ENCODE results near the gene ORMDL3. TPM values are rescaled to one million over a fixed set of nuclear protein-coding genes. Genes with fewer than 3 reads are reported as not detected.
A peak's percentile ranks its signal among the peaks of the same experiment; 100 is the strongest.

The ORMDL3 gene
- total RNA-seq, 1 donor from 2014 or later: 104 TPM

DNA sequence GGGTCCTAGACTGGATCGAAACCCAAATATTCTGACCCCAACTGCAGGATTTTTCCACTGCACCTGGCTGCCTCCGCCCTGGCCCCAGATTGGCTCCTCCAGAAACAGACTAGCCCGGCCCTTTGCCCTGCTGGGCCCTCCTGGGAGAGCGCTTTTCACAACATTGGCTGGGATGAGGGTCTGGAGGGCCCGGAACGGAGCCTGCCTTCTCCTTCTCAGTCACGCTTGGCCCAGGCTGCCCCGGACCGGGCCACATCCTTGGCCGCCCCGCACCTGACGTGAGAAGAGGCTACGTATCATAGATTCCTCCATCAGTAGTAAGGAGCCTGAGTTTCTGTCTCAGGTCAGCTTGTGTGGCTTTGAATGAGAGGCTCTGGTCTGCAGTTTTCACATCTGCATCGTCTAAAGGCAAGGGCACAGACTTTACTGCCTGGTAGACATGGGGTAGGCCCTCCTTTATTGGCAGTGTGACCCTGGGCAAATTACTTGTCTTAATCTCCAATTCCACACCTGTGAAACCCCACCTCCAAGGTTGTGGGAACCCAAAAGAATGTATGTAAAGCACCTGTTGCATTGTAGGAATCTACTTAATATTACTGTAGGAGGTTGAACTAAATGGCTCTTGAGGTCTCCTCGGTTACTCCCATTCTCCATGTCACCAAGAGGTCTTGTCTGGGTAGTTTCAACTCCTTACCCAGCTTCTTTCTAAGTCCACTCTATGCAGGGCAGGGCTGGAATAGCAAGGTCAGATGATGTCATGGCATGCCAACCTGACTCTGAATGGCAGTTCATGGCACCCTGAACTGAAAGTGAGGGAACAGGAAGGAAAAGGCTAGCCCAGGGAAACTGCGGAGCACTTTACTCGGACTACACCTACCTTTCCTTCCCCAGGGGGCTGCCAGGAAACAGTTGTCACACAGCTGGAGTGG, 792 bp upstream of the ORMDL3 start:
- no peak for DNase-seq (ENCODE audit: low spot score)
- intact Hi-C loops (cut with DNase I): loop anchor here (1.0 to 2.0 kb wide), 2 partner anchors 25 to 52 kb away; partner anchors contain the start of gene PSMD3

DNA sequence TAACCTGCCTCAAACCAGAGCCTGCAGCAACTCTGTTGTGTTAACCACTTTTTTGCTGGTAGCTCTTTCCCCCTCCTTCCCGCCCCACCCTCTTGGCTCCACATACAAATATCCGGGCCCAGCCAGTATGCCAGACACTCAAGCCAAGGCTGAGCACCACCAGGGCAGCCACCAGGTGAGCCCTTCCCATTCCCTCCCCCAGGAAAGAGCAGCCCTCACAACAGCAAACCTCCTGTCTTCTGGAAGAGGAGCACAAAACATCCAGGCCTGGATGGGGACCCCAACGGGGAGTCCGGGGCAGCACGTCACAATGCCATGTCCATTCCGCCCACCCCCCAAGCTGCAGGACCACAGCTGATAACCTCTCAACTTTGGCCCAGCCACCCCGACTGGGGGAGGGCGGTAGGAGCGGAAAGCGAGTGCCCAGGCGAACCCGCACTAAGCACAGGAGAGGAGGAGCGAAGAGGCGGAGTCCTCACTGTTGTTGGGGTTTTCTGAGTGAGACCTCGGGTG, 757 bp downstream of the ORMDL3 start:
- intact Hi-C loops (cut with DNase I): loop anchor here (1.0 to 2.0 kb wide), 2 partner anchors 26 to 54 kb away; partner anchors contain the start of gene PSMD3
- peak; percentile 77 for DNase-seq (ENCODE audit: low spot score)

DNA sequence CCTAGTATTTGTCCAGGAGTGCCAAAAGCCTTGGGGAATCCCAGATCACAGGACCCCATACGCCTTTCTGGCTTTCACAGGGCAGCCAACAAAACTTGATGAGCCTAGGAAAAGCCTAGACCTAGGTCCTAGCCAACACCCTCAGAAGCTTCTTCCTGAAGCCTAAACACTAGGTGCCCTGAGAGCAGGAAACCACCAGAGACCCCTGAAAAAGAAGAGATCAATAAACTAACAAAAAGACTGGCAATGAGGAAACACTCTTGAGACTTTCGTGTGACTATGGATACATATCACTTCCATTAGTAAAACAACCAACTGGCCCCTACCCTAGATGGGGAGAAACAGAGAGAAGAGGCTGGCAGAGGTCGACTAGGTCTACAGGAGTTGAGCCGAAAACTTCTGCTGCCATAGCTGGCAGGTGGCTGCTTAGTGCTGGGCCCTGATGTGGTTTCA, 1.2 kb downstream of the ORMDL3 start:
- intact Hi-C loops (cut with DNase I): loop anchor here (2.0 kb wide), 1 partner anchor 27 kb away; no protein-coding TSS in a partner anchor

DNA sequence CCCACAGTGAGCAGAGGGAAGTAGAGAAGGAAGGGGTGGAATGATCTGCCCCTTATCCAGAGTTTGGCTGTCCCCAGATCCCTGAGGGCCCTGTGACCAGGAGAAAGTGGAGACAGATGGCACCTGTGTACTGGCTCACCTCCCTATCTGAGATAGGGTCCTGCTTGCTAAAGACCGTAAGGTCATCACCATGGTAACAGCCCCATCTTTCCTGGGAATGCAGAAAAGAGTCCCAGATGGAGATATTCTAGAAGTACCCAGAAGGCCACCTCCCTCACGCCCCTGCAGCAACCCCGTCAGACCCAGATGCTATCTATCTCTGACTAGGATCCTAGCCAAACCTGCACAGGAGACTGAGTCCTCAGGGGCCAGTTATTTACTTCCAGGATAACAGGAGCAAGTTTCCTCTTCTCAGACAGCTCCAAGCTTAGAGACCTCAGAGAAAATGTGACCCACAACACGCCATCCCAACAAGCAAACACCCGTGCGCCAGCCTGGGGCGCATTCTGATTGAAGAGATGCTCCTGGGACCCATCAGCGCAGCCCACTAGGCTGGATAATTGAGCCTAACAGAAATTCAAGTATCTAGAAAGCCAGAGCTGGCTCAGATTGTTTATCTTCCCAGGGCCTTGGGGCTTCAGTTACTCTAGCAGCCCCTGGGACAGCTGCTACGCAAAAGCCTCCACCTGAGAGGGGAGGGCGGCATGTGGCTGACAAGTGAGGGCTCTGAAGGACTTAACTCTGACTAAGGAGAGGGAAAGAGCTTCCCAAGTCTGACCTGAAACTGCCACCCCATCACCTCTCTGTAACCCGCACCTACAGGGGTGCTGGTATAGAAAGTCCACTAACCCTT, 1.9 kb downstream of the ORMDL3 start:
- DNase-seq (ENCODE audit: low spot score): no peak
- intact Hi-C loops (cut with DNase I): loop anchor here (2.0 kb wide), 1 partner anchor 27 kb away; no protein-coding TSS in a partner anchor

More for the DNA sequence above, 1.2 kb downstream of the ORMDL3 start:
- no peak for DNase-seq (ENCODE audit: low spot score)

DNA sequence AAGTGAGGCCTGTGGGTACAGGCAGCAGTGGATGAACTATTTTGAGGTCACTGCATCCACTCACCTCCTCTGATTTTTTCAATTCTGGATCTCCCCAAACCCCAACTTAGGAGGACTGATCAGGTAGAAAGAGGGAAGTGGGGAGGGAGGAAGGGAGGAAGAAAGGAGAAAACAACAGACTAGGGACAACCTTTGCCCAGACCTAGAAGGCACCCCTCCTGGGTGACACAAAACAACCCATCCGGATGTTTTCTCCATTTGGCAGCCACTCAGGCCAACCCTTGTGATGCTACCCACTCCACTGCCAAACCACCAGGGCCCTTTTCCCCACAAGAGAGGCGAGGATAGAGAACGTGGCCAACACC, 2.7 kb downstream of the ORMDL3 start:
- DNase-seq (ENCODE audit: low spot score): no peak
- intact Hi-C loops (cut with DNase I): loop anchor here (5.0 kb wide), 1 partner anchor 282 kb away; no protein-coding TSS in a partner anchor

DNA sequence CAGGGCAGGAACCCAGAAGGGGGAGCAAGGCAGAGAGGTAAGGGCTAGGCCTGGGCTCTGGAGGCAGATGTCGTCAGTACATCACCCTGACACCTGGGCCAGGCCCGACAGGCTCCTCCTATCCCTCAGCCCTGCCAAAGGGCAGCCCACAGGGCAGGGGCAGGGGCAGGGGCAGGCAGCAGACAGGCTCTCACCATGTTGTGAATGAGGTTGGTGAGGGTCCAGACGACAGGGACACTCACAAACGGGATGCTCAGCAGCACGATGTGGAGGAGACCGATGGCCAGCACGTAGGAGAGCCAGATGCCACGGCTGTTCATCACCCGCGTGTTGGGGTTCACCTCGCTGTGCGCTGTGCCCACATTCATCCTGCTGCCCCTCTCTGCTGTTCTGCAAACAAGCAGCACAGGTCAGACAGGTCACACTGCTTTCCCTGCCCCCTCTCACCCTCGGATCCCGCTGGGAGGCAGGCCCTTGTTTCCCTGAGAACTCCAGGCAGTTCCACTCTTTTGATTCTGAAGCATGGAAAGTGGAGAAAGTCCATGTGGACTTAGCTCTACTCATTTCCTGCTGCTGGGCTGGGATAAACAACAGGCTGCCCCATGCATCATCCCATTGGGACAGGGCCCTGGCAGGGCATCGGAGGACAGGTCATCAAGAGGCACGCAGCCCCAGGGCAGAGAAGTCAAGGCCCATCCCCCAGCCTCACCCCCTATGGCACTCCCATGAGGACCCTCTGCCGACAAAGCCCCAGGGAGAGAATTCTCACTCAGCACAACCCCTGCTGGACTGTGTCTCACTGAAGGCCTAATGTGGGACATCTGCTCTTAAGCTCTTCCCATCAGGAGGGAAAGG, 3.3 kb downstream of the ORMDL3 start:
- intact Hi-C loops (cut with DNase I): loop anchor here (5.0 kb wide), 1 partner anchor 282 kb away; no protein-coding TSS in a partner anchor
- no peak for DNase-seq (ENCODE audit: low spot score)

DNA sequence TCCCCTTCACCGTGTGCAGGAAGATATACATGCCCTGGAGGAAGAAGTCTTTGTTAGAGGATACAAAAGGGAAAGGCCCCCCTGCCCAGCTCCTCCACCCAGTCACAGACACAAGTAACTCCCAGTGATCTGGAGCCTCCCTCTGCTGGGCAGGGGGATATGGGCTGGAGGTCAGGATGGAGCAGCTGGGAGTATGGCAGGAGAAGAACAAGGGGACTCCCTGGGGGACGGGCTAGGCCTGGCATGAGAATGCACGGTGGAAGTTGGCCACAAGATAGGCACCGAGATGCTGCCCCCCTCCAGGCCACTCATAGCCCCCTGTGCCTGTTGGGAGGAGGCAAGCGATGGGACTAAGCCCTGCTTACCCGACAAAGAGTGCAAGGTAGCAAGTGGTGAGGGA, 4.2 kb downstream of the ORMDL3 start:
- no peak for DNase-seq (ENCODE audit: low spot score)
- intact Hi-C loops (cut with DNase I): loop anchor here (5.0 kb wide), 1 partner anchor 281 kb away; no protein-coding TSS in a partner anchor

DNA sequence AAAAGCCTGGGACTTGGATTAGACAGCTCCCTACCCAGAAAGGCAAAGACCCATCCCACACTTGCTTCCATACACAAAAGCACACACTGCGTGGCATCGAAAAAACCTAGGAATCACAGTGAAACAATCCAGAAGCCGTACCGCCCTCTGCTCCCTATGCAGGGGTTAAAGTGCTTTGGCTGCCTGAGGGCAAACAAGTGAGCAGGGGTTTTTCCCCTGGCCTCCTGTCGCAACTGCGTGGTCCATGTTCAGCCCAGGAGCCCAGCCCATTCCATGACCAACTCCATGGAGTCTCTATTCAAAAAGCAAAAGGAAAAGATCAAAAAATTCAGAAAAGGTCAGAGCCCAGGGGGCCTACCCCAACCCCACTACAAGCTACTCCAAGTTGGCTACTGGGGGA, 5.4 kb downstream of the ORMDL3 start:
- no peak for DNase-seq (ENCODE audit: low spot score)
- intact Hi-C loops (cut with DNase I): loop anchor here (5.0 kb wide), 1 partner anchor 280 kb away; no protein-coding TSS in a partner anchor

DNA sequence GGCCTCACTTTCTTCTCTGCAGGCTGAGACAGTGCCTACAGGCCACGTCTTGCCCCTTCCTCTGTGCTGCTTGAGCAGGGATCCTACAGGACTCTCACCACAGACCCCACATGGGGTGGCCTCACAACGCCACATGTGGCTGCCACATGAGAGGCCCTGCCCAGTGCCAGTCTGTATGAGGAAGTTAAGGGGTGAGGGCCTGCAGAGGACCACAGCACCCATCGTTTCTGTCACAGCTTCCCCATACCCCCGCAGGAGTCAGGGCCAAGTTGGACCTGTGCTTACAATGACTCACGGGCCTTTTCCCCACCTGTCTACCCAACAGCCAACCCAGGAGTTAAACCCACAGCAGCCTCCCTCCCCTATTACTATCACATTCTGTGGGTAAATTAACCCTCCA, 6.1 kb downstream of the ORMDL3 start:
- DNase-seq (ENCODE audit: low spot score): no peak
- intact Hi-C loops (cut with DNase I): loop anchor here (5.0 kb wide), 1 partner anchor 279 kb away; no protein-coding TSS in a partner anchor

DNA sequence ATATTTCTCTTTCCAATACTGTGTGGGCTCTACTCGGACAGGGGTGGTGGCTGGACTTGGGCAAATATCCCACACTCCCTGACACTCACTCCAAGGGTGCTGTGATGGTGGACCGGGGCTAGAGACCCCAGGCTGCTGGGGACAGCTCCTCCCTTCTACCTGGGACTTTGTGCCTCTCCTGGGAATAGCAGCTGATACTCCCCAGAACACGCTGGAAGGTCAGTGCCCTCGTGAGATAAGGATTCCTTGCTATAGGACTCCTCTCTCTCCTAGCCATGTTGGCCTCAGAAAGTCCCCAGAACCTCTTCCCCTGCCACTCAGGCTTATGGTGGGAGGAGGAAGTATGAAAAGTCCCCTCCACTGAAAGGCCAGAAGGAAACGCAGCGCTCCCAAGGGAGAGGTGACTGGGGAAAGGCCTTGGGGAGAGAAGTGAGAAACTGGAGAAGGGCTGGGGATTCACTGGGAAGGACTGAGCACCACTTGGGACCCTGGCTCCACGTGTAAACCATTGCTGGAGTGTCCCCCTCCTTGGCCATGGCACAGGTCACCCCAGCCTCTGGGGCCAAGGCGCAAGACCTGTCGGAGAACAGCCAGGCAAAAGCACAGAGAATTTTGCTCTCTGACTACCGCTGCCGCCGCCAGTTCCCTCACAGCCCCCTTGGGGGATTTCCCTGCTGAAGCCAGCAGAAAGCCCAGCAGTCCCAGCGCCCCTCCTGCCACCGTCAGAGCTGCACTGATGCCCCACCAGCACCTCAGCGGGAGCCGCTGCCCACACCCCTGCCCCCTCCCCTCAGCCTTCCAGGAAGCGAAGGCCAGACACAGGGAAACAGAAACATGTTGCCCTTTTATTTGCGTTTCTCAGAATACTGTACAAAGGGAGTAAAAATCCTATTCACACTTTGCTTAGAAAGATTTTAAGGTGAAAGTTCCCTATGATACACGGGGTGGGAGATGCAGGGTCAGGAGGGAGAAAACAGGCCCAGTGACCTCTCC, 6.9 kb downstream of the ORMDL3 start:
- no peak for DNase-seq (ENCODE audit: low spot score)
- intact Hi-C loops (cut with DNase I): loop anchor here (5.0 kb wide), 1 partner anchor 278 kb away; no protein-coding TSS in a partner anchor

DNA sequence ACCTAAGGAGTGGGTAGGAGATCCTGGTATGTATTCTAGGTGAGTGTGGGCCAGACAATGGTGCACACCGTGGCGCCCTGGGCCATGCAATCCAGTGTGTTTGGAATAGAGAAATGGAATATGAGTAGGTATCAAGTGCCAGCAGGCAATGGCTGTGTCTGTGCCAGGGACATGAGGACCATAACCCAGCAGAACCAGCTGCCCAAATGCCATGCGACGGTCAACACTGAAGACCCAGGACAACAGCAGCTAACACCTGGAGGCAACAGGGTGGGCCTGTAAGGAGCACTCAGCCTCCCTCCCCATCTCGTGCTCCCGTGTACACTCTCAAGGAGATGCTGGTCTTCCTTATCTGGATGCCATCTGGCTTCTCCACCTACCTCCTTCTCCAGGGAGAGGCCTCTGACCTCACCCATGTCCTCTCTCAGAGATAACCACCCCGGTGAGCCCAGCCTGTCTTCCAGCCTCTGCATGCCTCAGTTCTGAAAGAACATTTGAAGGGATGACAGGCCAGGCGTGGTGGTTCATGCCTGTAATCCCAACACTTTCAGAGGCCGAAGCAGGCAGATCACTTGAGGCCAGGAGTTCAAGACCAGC, 8.2 kb downstream of the ORMDL3 start:
- intact Hi-C loops (cut with DNase I): no loop called here
- no peak for DNase-seq (ENCODE audit: low spot score)

DNA sequence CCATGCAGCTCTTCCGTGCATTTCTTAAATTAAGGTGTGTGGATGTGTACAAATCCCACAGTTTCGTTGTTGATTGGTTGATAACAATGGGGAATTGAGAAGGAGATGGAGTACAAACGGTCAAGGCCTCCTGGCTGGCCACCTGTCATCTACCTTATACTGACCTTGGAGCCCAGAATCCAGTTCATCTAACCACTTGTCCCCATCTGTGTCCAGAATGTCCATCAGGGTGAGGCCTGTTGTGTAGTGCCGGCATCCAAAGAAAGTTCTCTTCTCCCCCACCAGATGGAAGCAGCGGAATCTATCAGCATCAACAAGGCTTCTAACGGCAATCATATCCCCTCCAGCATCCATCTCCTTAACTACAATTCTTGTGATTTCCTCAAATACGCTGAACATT, 10.5 kb downstream of the ORMDL3 start:
- DNase-seq (ENCODE audit: low spot score): no peak
- intact Hi-C loops (cut with DNase I): no loop called here

DNA sequence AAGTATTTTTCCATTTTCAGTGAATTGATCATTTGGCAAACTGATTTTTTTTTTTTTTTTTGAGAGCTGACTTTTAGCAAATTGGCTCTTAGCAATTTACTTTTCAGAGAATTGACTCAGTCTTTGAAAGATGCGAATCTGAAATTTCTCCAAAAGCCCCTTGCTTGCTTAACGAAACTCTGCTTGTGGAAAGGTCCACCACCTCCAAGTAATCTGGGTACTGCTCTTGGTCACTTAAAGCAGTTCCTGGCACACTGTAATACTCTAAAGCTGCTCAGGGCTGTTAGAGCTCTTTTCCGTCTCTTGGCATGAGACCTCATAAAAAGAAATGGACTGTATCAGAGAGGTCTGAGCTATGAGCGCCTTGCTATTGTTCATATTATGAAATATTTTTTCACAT, 11.8 kb downstream of the ORMDL3 start:
- intact Hi-C loops (cut with DNase I): no loop called here
- no peak for DNase-seq (ENCODE audit: low spot score)

DNA sequence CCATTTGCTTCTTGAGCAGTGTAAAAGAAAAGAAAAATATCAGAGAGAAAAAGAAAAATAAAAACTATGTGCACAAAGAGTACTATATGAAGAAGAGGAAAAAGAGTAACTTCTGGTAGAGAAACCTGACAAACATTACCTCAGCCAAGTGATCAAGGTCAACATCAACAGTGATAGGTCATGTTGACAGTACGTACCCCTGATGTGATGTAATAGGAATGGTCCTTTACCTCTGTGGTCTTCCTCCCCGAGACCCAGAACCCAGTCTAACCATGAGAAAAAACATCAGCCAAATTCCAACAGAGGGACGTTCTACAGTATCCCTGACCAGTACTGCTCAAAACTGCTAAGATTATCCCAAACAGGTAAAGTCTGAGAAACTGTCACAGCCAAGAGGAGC, 13.4 kb downstream of the ORMDL3 start:
- DNase-seq (ENCODE audit: low spot score): no peak
- intact Hi-C loops (cut with DNase I): no loop called here

DNA sequence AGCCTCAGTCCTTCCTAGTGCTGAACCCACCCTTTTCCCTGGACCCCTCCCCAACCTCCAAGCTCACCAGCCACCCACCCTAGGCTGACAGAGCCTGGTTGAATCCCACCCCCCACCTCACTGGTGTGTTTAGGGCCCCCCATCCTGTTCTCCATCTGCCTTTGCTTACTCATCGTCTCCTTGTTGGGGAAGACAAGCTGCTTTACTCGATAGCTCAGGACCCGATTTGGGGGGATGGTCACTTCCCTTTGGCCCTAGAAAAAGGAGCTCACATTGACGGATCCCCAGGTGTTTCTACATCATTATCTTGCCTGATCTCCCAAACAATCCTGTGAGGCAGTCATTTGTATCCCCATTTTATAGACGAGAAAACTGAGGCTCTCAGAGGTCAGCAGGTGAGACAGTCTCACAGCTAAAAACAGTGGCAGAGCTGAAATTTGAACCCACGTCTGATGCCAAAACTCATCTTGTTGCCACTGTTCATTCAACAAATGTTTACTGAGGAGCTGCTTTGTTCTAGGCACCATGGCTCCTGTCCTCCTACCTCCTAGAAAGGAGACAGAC, 18.5 kb downstream of the ORMDL3 start:
- no peak for DNase-seq (ENCODE audit: low spot score)
- intact Hi-C loops (cut with DNase I): no loop called here

DNA sequence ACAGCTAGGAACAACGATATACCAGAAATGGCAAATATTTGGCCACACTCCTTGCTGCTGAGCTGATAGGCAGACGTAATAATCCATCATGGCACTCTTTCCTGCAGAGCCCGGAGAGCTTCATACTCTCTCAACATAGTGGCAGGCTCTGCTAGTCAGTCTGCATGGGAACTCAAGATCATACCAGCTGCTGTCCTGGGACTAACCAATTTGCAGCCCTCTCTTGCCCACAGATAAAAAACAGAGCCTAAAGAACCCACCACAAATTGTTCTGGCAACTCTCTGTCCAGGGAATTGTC, 22.5 kb downstream of the ORMDL3 start:
- DNase-seq (ENCODE audit: low spot score): no peak
- intact Hi-C loops (cut with DNase I): no loop called here

Measured in cardiac septum (tissue), 1 donor.